ENCODE results near the gene CCBE1. TPM values are rescaled to one million over a fixed set of nuclear protein-coding genes. Genes with fewer than 3 reads are reported as not detected.

Gene CCBE1
- total and polyA plus RNA-seq, 10 donors, result 0.06 to 0.93 (median 0.23) TPM

DNA sequence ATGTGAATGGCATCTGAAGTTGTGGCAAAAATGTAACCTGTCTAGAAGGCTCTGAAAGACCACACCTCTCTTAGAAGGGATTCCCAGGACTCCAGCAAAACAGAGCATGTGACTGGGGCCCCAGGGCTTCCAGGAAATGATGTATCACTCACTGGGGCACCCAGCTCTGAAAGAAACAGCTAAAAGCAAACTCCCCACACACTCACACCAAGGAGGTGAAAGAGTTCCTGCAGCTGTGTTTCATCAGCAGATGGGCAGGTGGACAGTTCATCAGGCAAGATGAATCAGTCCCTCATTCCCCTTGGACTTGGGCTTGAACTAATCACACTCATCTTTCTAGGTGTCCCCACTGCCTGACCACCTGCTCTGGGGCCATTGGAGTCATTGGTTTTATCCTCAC lies 76.2 kb downstream of the CCBE1 start:
- Histone ChIP-seq H3K9me3 (no peaks in the 10 kb centered on the region), H3K27me3 (replicated peaks in 1 of 7) (peaks cover 0 to 8% (median 0%) of the 10 kb centered on the region in 7 donors), H3K36me3 (no peaks in the 10 kb centered on the region), H3K4me1 (no peaks in the 10 kb centered on the region), H3K4me3 (no peak overlapping the region), H3K27ac (no peak overlapping the region)
- DNase-seq, result no peak
- TF ChIP-seq POLR2A (IDR thresholded peaks at IDR 0.05) (no peak), POLR2AphosphoS5 (IDR thresholded peaks at IDR 0.05) (no peak)
- TF ChIP-seq, protein P1, sequence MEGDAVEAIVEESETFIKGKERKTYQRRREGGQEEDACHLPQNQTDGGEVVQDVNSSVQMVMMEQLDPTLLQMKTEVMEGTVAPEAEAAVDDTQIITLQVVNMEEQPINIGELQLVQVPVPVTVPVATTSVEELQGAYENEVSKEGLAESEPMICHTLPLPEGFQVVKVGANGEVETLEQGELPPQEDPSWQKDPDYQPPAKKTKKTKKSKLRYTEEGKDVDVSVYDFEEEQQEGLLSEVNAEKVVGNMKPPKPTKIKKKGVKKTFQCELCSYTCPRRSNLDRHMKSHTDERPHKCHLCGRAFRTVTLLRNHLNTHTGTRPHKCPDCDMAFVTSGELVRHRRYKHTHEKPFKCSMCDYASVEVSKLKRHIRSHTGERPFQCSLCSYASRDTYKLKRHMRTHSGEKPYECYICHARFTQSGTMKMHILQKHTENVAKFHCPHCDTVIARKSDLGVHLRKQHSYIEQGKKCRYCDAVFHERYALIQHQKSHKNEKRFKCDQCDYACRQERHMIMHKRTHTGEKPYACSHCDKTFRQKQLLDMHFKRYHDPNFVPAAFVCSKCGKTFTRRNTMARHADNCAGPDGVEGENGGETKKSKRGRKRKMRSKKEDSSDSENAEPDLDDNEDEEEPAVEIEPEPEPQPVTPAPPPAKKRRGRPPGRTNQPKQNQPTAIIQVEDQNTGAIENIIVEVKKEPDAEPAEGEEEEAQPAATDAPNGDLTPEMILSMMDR (IDR thresholded peaks at IDR 0.05 in 8 of 11, conservative IDR thresholded peaks at IDR 0.05 in 3 of 11), result no peak
- intact Hi-C loops (cut with DNase I; ENCODE audit: low total_unique reads), result no loop called here

DNA sequence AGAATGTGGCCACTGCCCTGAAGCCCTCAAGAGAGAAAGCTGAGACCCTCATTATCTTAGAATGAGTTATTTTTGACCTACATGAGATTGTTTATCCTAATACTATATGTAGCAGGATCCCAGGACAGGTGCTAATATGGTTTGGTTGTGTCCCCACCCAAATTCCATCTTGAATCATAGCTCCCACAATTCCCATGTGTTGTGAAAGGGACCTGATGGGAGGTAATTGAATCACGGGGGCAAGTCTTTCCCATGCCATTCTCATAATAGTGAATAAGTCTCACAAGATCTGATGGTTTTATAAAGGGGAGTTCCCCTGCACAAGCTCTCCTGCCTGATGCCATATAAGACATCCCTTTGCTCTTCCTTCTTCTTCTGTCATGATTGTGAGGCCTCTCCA lies 76.8 kb downstream of the CCBE1 start:
- intact Hi-C loops (cut with DNase I; ENCODE audit: low total_unique reads), result no loop called here
- WGBS, 5 donors, result 67 to 81% (median 71%) methylated on average over 1 of the region's 1 CpG
- H3K4me1 ChIP-seq, result no peaks in the 10 kb centered on the region

DNA sequence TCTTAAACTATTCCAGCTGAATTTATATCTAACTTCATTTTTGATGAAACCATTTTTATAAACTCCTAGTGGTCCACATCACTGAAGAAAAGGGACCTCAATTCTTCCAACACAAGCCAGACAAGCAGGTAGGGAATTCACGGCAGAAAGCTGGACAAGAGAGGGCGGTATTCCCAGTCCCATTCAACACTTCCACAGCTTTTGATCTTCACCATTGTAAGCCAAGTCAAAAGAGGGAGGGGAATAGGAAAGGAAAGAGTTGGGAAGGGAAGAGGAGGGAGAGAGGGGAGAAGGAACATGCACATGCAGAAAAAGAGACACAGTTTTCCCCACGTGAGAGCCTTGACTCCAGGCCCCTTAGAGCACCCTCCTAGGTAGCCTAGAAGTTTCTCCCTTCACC lies 77.4 kb downstream of the CCBE1 start:
- H3K4me3 ChIP-seq, result no peak overlapping the region
- H3K36me3 ChIP-seq, result no peaks in the 10 kb centered on the region
- 63 to 85% (median 73%) methylated on average over 3 of the region's 3 CpGs for WGBS, 5 donors
- no peak overlapping the region for H3K27ac ChIP-seq
- no peaks in the 10 kb centered on the region for H3K4me1 ChIP-seq
- peaks cover 0 to 8% (median 0%) of the 10 kb centered on the region in 7 donors for H3K27me3 ChIP-seq (replicated peaks in 1 of 7)
- intact Hi-C loops (cut with DNase I; ENCODE audit: low total_unique reads), result no loop called here
- no peaks in the 10 kb centered on the region for H3K9me3 ChIP-seq
- DNase-seq, result no peak
- TF ChIP-seq POLR2AphosphoS5 (IDR thresholded peaks at IDR 0.05), result no peak
- TF ChIP-seq POLR2A (IDR thresholded peaks at IDR 0.05), result no peak
- TF ChIP-seq, protein P1 (IDR thresholded peaks at IDR 0.05 in 8 of 11, conservative IDR thresholded peaks at IDR 0.05 in 3 of 11), result no peak

More for the DNA sequence above, 76.8 kb downstream of the CCBE1 start:
- Histone ChIP-seq H3K9me3 (no peaks in the 10 kb centered on the region), H3K4me3 (no peak overlapping the region), H3K36me3 (no peaks in the 10 kb centered on the region), H3K27me3 (replicated peaks in 1 of 7) (peaks cover 0 to 8% (median 0%) of the 10 kb centered on the region in 7 donors), H3K27ac (no peak overlapping the region)
- TF ChIP-seq POLR2AphosphoS5 (IDR thresholded peaks at IDR 0.05) (no peak), POLR2A (IDR thresholded peaks at IDR 0.05) (no peak)
- TF ChIP-seq, protein P1 (IDR thresholded peaks at IDR 0.05 in 8 of 11, conservative IDR thresholded peaks at IDR 0.05 in 3 of 11), result no peak
- no peak for DNase-seq

DNA sequence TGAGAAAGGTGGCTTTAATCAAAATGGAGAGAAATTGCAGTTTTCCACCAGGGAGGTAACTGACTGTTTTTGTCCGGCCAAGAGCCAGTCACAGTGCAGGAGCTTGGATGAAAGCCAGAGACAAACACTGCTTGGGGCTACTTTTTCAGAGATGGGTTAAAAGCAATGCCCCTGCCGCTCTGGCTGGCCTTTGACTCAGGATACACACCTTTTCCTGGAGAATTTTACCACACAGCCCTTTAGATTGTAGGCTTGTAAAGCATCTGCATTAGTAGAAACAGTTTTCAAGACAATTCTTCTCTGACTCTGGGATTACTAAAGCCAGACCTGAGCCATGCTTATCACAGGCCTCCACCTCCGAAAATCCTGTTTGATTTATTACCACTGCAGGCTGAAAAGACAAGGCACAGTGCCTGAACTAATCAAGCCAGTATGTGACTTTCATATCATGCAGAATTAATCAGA lies 79.7 kb downstream of the CCBE1 start:
- TF ChIP-seq, protein P1 (IDR thresholded peaks at IDR 0.05 in 8 of 11, conservative IDR thresholded peaks at IDR 0.05 in 3 of 11), result no peak
- H3K36me3 ChIP-seq, result no peaks in the 10 kb centered on the region
- 57 to 74% (median 66%) methylated on average over 3 of the region's 3 CpGs for WGBS, 5 donors
- H3K4me3 ChIP-seq, result no peak overlapping the region
- no peaks in the 10 kb centered on the region for H3K9me3 ChIP-seq
- intact Hi-C loops (cut with DNase I; ENCODE audit: low total_unique reads), result no loop called here
- H3K4me1 ChIP-seq, result no peaks in the 10 kb centered on the region
- H3K27ac ChIP-seq, result no peak overlapping the region
- H3K27me3 ChIP-seq (replicated peaks in 1 of 7), result peaks cover 0 to 8% (median 0%) of the 10 kb centered on the region in 7 donors
- DNase-seq, result no peak
